Spleen (tissue), 11 donors: ENCODE results near the gene CPNE2. TPM values are rescaled to one million over a fixed set of nuclear protein-coding genes. Genes with fewer than 3 reads are reported as not detected.
A peak's percentile ranks its signal among the peaks of the same experiment; 100 is the strongest.

Experiments
- DNase-seq: peaks from one replicate; pipeline ENCODE4 v3.0.0-alpha.2; 2020
- H3K27ac ChIP-seq, 8 donors: fragments of 200-600 bp; sonication (generic) in 7 of 8; 1 replicate in 4 of 8; 2 replicates in 4 of 8; pipeline versions ENCODE4 v1.5.0 to v1.8.0; 2016 to 2021; ENCODE audit warnings: inconsistent platforms in 4 of 8, mild to moderate bottlenecking in 4 of 8, moderate library complexity in 1 of 8
- H3K27me3 ChIP-seq, 7 donors: fragments of 200-600 bp; sonication (generic) in 6 of 7; replicated peaks in 1 of 7; 1 replicate in 4 of 7; 2 replicates in 3 of 7; pipeline versions ENCODE4 v1.5.0 to v1.8.0; 2016 to 2021; ENCODE audit warnings: inconsistent platforms in 3 of 7, mild to moderate bottlenecking in 1 of 7
- H3K36me3 ChIP-seq, 6 donors: fragments of 200-600 bp; sonication (generic) in 5 of 6; 1 replicate in 4 of 6; 2 replicates in 2 of 6; pipeline versions ENCODE4 v1.5.0 to v1.8.0; 2016 to 2021; ENCODE audit warnings: inconsistent platforms in 2 of 6
- H3K4me1 ChIP-seq, 6 donors: fragments of 200-600 bp; sonication (generic) in 5 of 6; 1 replicate in 3 of 6; 2 replicates in 3 of 6; pipeline versions ENCODE4 v1.5.0 to v1.8.0; 2016 to 2021; ENCODE audit warnings: inconsistent platforms in 3 of 6
- H3K4me3 ChIP-seq, 8 donors: fragments of 200-600 bp; sonication (generic) in 7 of 8; 1 replicate in 4 of 8; 2 replicates in 4 of 8; pipeline versions ENCODE4 v1.5.0 to v1.8.0; 2016 to 2021; ENCODE audit warnings: inconsistent platforms in 4 of 8, mild to moderate bottlenecking in 4 of 8, moderate library complexity in 2 of 8
- H3K9me3 ChIP-seq, 8 donors: fragments of 200-600 bp; sonication (generic) in 7 of 8; 1 replicate in 4 of 8; 2 replicates in 4 of 8; pipeline versions ENCODE4 v1.5.0 to v1.8.0; 2016 to 2021; ENCODE audit warnings: inconsistent platforms in 4 of 8
- CTCF ChIP-seq, 11 experiments: fragments of 200-600 bp in 7 of 11; fragments of 450-650 bp in 4 of 11; sonication (generic) in 4 of 11; IDR thresholded peaks in 8 of 11; conservative IDR thresholded peaks in 3 of 11; 1 replicate in 7 of 11; 2 replicates in 4 of 11; pipeline versions ENCODE4 v1.4.0 to v1.8.0; 2016 to 2021; ENCODE audit warnings: antibody characterized with exemption in 11 of 11, inconsistent platforms in 4 of 11, mild to moderate bottlenecking in 1 of 11
- POLR2A ChIP-seq, 3 donors: fragments of 450-650 bp; IDR thresholded peaks; one replicate each; pipeline ENCODE4 v1.5.1; 2017; ENCODE audit warnings: antibody characterized with exemption in 3 of 3, mild to moderate bottlenecking in 1 of 3
- POLR2AphosphoS5 ChIP-seq, 3 donors: sonication (generic); formaldehyde crosslinking; IDR thresholded peaks; one replicate each; pipeline ENCODE4 v1.5.1; 2017; ENCODE audit warnings: antibody characterized with exemption in 3 of 3
- WGBS, 5 donors: extraction: QIAGEN DNeasy Blood & Tissue Kit in 3 of 5; methylation state at CpG; one replicate each; pipeline versions ENCODE4 v1.1.5 to v1.1.7; 2013 to 2018; 5-methylcytosine and 5-hydroxymethylcytosine counted together
- intact Hi-C: fragments of 100-400 bp; cut with DNase I; formaldehyde crosslinking; loops from one replicate; pipeline ENCODE4 v1.15.0; 2023; ENCODE audit warnings: low total_unique reads
- polyA plus RNA-seq, 3 donors: library from polyadenylated mRNA; stranded (reverse); fragments of 200-250 nt; gene quantifications; one replicate each; pipeline ENCODE4 v1.2.1, GENCODE V29; 2013
- total RNA-seq, 7 donors: library from RNA; depleted of rRNA in 3 of 7; stranded (reverse); fragments of >200 nt in 3 of 7; fragmentation: NEBNext Ultra II Directional in 4 of 7; extraction: Animal tissue kit (Norgen Biotek cat#: 25700) in 4 of 7; gene quantifications; one replicate each; pipeline versions ENCODE4 v1.1.0 to v1.2.1, GENCODE V29; 2016 to 2021
- donor health status: healthy with polysubstance abuse.
- donor health status: DM: no; HTN: no; CAD: no; lungs with moderate emphysema.
- donor health status: DM: no; HTN: no; CAD: no.
- donor health status: Bipolar disorder and iron deficiency.
- donor health status: healthy.
- donor health status: DM: no; HTN: no; CAD: no.
- donor health status: DM: yes; HTN: yes; CAD: no.

Gene CPNE2
- total and polyA plus RNA-seq, 10 donors: 13.3 to 46.5 (median 31.8) TPM

DNA sequence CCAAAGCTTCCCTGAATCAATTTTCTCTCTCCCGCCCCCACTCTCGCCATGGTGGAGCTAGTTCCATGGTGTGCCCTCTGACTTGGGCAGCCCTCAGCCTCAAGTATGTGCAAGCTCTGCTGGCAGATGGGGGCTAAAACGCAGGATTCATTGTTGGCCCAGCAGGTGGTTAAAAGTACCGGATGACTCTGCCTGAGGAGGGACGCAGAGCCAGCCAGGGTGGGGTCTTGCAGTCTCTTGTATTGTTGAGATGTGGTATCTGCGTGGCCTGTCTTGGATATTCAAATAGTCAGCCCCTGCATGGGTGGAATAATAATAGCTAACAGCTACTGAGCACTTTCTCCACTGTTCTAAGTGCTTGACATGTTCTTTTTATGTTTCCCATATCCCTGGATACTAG lies 36.7 kb upstream of the CPNE2 start:
- H3K27me3 ChIP-seq: no peaks in the 10 kb centered on the region
- no peak for DNase-seq
- H3K36me3 ChIP-seq: peaks cover 6 to 100% (median 89%) of the 10 kb centered on the region in 6 donors
- H3K27ac ChIP-seq: peak overlapping the region in 1 of 8 donors; percentile 36
- no peak overlapping the region for H3K4me3 ChIP-seq
- intact Hi-C loops: no loop called here
- peaks cover 0 to 22% (median 1%) of the 10 kb centered on the region in 6 donors for H3K4me1 ChIP-seq
- WGBS, 5 donors: 91 to 97% (median 94%) methylated on average over 6 of the region's 6 CpGs
- TF ChIP-seq POLR2AphosphoS5 (IDR thresholded peaks at IDR 0.05) (no peak), POLR2A (IDR thresholded peaks at IDR 0.05) (no peak), CTCF (IDR thresholded peaks at IDR 0.05 in 8 of 11, conservative IDR thresholded peaks at IDR 0.05 in 3 of 11) (no peak)
- no peaks in the 10 kb centered on the region for H3K9me3 ChIP-seq

- intact Hi-C loops: no loop called here
These were observed 34.0 kb upstream of the CPNE2 start for GRCh38 chr16:57058291-57058861.

DNA sequence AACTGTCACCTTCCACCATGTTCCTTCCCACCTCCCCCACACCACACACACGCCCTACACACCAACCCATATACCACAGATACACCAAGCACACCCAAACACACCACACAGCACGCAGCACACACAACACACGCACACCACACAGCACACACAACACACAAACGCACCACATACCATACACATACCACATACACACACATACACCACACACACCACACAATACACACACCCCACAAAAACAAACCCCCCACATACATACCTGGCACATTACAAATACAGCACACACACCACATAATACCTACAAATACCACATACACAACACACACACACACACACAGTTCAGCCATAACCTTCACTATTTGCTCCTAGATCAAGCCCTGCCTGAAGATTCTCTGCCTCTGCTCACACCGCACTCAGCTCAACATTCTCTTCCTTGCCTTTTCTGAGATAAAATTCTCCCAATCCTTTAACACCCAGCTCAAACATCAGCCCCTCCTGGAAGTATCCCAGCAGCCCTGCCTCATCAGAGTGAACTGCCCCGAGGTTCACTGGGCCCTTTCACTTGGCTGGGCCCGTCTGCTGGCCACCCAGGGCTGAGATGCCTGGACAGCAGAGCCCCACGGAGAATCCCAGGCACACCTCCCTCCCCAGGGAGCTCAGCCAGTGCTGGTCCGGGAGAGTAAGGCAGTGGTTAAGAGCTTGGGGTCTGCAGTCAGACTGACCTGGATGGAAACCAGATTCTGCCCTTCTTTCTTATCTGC lies 31.9 kb upstream of the CPNE2 start:
- 70 to 83% (median 79%) methylated on average over 8 to 9 of the region's 9 CpGs for WGBS, 5 donors
- Histone ChIP-seq H3K27ac (peak overlapping the region; percentile 29 to 86 (median 69)), H3K9me3 (no peaks in the 10 kb centered on the region), H3K36me3 (peaks cover 3 to 99% (median 66%) of the 10 kb centered on the region in 6 donors), H3K4me3 (no peak overlapping the region), H3K4me1 (peaks cover 4 to 48% (median 15%) of the 10 kb centered on the region in 6 donors), H3K27me3 (no peaks in the 10 kb centered on the region)
- TF ChIP-seq CTCF (IDR thresholded peaks at IDR 0.05 in 8 of 11, conservative IDR thresholded peaks at IDR 0.05 in 3 of 11): no peak
- TF ChIP-seq POLR2AphosphoS5 (IDR thresholded peaks at IDR 0.05): peak in 1 of 3 donors; percentile 30
- no peak for TF ChIP-seq POLR2A (IDR thresholded peaks at IDR 0.05)
- intact Hi-C loops: no loop called here
- DNase-seq: no peak

More at GRCh38 chr16:57058291-57058861, 34.0 kb upstream of the CPNE2 start:
- peaks cover 3 to 100% (median 85%) of the 10 kb centered on the region in 6 donors for H3K36me3 ChIP-seq
- TF ChIP-seq POLR2AphosphoS5 (IDR thresholded peaks at IDR 0.05): peak in 1 of 3 donors; percentile 69
- TF ChIP-seq CTCF (IDR thresholded peaks at IDR 0.05 in 8 of 11, conservative IDR thresholded peaks at IDR 0.05 in 3 of 11): no peak
- peaks cover 4 to 48% (median 15%) of the 10 kb centered on the region in 6 donors for H3K4me1 ChIP-seq
- H3K27me3 ChIP-seq: no peaks in the 10 kb centered on the region
- peak overlapping the region in 2 of 8 donors; percentile 82 to 86 for H3K27ac ChIP-seq
- DNase-seq: no peak
- 78 to 88% (median 83%) methylated on average over 1 to 9 of the region's 9 CpGs for WGBS, 5 donors
- H3K9me3 ChIP-seq: no peaks in the 10 kb centered on the region
- H3K4me3 ChIP-seq: no peak overlapping the region
